ENCODE measurements around the gene SMTNL2.

SMTNL2 gene

DNA sequence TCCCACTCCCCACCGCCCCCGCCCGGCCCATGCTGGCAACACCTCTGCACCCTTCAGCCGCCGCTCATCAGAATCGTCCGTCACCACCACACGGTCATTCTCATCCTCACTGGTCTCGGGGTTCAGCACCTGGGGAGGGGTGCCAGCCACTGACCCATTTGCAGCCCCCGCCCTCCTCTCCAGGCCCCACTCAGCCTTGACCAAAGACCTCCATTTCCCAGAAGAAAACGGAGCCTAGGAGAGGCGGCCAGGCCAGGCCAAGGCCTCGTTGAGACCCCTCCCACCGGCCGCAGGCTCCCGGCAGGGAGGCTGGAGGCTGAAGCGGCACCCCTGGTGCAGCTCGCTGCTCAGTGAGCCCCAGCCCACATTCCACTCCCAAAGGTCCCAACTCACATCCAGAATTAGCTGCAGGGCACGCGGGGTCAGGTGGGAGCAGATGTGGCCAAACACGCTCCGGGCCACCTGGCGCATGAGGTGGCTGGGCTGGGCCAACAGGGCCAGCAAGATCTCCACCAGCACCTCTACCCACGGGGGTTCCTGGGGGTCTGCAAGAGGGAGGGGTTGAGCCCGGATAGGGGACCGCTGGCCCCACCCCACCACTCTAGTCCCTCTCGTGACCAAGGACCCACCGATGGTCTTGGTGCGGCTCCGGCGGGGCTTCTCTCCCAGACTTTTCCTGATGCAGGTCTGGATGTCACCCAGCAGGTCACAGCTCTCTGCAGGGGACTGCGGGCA is 38.9 kb upstream of the SMTNL2 start:
- DNase-seq (ENCODE audit: low read depth in 1 of 2, low spot score in 1 of 2) = no peak

DNA sequence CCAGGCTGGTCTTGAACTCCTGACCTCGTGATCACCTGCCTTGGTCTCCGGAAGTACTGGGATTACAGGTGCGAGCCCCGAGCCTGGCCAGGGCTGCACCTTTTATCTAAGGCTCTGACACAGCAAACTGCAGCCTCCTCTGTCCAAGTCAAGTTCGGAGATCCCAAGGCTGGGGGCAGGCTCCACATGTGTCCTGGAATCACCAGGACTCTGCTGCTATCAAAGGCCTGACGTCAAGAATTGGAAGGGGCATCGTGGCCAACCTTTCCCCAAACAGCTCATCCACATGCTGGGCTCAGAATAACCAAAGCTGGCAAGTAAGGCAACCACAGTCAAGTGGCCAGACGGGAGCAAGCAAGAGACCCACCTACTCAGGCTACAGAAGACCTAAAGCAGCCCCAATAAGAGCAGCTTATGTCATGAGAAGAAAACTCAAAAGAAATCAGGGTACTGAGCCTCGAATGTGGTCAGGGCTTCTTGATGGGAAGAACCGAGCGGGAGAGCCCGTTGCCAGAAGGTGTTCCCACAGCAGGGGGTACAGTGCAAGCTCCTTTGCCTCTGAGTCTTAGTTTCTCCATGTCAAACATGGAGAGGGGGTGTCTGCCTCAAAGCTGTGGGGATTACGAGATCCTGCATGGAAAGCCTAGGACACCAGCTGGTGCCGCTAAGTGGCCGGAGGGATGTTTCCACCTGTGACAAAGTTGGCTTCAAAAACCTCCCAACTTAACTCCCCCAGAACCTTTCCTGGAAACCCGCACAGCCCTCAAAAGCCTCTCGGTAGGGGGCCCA is 37.0 kb upstream of the SMTNL2 start:
- DNase-seq (ENCODE audit: low read depth in 1 of 2, low spot score in 1 of 2) = no peak

DNA sequence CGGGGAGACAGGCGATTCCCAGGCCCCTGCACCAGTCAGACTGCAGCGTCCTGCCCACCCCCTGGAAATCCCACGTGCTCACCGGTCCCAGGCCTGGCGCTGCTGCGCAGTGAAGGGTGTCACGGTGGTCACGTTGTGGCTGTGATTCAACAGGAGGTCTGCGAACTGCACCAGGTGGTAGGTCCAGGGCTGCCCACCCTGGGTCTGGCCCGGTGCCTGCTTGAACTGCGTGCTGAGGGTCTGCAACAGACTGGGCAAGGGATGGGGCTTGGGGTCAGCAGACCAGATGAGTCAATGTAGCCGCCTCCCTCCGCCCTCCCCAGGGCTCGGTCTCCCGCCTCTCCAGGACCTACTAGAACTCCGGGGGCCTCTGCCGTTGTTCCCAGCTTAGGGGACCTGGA is 36.3 kb upstream of the SMTNL2 start:
- DNase-seq (ENCODE audit: low read depth in 1 of 2, low spot score in 1 of 2) = no peak

DNA sequence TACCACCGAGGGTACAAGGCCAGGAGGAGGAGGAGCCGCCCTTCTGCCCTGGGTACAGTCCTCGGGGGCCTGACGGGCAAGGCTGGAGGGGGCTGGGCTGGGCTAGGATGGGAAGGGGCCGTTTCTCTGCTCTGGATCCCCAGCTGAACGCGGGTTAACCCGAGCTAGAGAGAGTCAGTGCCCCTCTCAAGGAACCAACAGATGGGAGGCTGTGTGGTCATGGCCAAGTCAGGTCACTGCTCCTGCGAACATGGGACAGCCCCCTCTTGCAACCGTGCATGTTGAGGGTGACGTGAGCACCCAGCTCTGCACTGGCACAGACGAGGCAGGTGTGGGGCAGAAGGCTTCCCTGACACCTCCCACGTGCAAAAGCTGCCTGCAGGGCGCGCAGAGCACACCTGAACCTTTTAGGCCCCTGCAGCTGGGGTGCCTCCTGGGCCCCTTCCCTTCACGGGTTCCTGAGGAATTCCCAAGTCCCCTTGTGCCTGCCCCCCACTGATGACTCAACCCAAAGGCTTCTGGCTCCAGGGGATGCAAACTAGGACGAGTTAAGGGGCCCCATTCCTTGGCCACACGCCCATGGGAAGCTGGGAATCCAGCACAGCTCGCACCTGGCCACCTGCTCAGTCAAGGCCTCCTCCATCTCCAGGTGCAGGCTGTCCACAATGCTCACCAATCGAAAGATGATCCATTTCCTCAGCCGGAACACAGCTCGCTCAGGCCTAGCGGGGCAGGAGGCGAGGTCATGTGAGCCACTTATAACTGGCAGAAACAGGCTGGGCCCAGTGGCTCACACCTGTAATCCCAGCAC is 35.4 kb upstream of the SMTNL2 start:
- DNase-seq (ENCODE audit: low read depth in 1 of 2, low spot score in 1 of 2) = no peak

DNA sequence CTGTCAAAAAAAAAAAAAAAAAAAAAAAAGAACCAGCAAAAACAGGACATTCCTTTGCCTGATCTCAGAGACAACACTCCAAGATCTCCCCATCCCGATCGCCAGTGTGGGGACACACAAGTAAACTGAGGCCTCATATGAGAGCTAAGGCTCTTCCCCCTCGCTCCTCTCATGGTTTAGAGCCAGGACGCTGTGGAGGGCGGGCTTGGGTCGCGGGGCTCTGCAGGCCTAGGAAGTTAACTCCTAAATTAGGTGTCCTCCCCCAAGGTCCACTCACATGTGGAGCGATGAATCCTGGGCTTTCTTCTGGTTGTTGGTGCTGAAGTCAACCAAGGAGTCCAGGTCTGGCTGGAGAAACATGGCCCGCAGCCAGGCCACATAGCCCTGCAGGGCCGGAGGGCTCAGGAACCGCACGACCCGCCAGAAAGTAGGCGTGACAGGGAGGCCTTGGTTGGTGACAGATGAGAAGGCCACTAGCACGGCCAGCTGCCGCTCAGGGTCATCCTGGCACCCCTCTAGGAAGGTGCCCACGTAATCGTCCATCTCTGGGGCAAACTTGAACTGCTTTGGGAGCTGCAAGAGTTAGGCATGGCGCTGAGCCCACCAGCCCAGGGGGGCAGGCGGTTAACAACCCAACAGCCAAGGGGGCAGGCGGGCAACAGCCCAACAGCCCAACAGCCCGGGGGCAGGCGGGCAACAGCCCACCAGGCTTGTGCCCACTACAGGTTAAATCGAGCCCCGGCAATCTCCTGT is 34.4 kb upstream of the SMTNL2 start:
- no peak for DNase-seq (ENCODE audit: low read depth in 1 of 2, low spot score in 1 of 2)

DNA sequence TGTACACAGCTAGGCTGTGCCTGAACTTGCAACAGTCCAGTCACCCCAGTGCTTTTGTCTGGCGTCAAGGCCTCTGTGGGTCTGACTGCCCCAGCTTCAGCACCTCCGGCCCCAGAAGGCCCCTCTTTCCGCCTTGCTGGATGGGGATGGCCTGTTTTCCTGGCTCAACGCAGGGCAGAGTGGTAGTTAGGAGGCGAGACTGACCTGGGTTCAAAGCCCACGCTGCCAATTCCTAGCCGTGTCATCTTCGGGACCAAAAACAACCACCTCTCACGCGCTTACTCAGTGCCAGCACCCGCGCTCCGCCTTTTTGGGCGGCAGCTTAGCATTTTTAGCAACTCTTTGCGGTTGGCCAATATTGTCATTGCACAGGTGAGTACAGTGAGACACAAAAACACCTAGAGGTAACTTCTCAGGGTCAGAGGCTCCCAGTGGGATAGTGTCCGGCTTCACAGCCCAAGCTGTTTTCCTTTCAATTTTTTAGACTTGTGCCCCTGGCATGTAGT is 33.7 kb upstream of the SMTNL2 start:
- no peak for DNase-seq (ENCODE audit: low read depth in 1 of 2, low spot score in 1 of 2)

DNA sequence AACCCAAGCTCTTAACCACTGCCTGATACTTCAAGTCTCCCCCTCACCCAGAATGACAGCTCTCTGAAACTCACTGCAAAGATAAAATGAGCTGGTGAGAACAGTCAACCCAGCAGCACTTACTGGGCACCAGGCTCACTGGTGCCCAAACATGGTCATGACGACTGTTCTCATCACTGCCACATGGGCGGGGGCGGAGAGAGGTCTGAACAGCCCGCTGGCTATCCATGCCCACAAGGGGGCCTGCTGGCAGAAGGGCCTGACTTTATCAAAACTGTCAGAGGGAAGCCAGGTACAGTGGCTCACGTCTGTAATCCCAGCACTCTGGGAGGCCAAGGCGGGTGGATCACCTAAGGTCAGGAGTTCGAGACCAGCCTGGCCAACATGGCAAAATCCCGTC is 33.2 kb upstream of the SMTNL2 start:
- DNase-seq (ENCODE audit: low read depth in 1 of 2, low spot score in 1 of 2) = no peak

DNA sequence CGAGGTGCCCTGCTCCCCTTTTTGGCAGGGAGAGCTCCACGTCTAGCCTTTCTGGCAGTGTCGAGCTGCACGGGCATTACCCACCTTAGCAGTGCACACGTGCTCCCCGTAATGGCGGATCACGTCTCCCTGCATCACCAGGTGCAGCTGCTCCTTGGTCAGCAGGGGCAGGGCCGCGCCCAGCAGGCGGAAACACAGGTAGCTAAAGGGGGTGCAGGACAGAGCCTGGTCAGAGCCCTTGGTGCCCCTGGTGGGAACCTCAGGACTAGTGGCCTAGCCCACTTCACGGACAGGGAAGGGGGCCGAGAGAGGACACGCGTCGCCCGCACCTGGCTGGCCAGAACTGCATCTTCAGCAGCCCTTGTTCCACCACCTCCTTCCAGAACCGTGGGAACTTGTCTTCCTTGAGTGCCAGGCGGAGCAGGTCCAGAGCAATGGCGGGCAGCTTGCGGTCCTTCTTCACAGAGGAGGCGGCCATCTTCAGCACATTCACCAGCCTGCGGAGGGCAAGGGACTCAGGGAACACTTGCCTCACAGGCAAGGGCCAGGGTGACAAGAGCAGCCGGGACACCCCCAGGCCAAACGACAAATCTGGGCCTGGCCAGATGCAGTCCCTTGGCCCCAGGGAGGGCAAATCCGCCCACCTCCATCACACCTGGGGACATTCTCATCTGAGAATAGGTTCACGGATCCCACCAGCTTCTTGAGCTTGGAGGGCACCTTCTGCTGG is 32.4 kb upstream of the SMTNL2 start:
- DNase-seq (ENCODE audit: low read depth in 1 of 2, low spot score in 1 of 2) = no peak

DNA sequence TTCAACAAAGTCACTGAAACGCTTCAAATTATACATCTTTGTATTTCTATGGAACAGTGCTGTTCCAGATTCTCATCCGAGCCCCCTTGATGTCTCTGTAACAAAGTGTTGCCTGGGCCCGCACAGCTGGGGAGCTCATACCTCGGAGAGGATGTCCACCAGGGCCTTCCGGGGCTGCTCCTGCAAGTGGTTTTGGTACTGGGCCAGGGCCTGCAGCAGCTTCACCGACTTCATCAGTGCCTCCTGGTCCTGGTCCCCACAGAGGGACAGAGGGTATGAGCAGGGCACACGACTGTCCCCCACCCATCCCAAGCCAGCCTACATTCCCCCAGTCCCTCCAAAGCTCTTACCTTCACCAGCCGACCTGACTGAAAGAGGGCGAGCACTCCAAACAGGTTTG is 30.7 kb upstream of the SMTNL2 start:
- DNase-seq (ENCODE audit: low read depth in 1 of 2, low spot score in 1 of 2) = no peak

DNA sequence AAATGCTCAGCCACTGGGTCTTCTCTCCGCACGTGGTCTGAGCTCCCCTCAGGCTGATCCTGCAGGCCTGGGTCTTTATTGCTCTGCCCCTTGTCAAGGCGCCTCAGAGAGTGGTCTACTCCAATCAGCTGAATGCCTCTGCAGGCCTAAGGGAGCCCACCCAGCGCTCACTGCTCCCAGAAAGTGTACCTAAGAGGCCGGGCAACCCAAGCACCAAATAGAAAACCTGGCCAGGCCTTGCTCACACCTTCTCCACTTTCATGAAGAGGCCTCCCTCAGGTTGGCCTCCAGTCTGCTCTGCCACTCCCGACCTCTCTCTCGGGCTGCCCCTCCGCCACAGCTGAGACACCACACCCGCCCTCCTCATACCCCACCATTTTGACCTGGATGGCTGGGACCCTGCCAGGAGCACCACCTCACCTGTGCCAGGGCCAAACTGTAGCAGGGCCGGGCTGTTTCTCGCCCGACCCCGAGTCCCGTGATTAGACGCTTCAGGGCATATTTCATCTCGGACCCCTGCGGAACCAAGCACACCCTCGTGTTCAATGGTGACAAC is 29.8 kb upstream of the SMTNL2 start:
- DNase-seq (ENCODE audit: low read depth in 1 of 2, low spot score in 1 of 2) = no peak

DNA sequence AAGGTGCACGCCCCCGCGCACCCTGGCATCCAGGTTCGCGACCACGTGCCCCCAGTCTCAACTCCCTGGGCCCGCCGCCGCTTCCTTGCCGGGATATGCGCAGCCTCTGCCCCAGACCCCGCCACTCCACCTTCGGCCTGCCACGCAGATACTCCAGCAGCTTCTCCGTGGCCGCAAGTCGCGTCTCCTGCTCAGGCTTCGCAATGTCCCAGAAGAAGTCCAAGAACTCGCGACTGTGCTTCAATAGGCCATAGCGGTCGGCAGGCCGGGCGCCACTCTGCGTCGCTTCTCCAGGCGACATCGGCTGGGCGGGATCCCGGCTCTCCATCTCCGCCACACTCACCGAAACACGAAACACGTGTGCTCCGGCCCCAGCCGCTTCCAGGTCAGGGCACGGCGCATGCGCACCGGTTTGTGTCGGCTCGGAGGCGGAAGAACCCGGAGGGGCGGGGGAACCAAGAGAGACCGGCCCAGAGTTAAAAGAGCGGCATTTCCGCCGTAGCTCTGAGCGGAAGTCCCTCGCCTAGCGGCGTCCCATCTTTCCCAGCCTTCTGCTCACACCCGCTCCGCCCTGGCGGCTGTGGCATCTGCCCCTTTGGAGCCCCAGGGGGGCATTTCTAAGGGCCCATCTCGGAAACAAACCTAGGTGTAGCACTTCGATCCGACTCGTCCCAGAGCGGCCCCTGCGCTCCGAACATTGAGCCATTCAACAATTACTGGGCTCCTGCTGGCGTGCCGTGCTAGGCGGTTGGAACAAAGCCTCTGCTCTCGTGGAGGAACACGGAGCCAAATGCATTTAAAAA is 29.1 kb upstream of the SMTNL2 start, which contains the start of gene MYBBP1A:
TSS of gene MYBBP1A (minus strand) at position 388 of the 803 bp plus-strand sequence. CDS start at position 328, 60 bp downstream.
- DNase-seq (ENCODE audit: low read depth in 1 of 2, low spot score in 1 of 2) = peak; percentile 95 to 96

DNA sequence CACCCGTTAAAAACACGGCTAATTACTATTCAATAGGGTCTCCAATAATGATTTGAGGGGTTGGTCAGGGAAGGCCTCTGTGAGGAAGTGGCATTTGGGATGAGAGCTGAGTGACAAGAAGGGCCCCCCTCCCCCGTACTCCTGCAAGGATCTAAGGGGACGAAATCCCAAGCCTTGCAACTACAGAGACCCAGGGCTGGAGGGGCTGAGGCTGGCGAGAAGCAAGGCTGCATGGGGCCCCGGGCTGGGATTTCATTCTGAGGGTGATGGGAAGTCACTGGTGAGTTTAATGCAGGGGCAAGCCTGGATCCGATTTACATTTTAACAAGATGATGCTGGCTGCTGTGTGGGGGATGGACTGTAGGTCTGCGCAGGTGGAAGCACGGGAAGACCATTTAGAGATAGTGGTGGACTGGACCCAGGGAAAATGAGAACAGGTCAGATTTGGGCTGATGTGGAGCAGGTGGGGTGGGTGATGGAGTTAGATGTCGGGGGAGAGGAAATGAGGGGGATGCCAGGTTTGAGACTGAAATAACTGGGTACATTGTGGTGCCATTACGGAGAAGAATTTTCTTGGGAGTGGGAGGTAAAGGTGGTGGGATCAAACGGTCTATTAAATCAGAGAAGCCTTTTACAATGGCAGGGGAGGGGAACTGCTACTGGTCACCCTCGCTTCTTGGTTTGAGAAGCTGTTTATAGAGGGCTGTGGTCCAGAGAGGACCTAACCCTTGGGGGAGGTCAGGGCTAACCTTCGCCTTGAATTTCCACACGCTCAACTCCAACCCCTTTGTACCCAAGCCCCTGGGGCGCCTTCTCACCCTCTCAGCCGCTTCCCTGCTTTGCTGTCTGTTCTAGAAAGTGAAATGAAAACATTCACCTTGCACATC is 28.2 kb upstream of the SMTNL2 start:
- DNase-seq (ENCODE audit: low read depth in 1 of 2, low spot score in 1 of 2) = no peak

DNA sequence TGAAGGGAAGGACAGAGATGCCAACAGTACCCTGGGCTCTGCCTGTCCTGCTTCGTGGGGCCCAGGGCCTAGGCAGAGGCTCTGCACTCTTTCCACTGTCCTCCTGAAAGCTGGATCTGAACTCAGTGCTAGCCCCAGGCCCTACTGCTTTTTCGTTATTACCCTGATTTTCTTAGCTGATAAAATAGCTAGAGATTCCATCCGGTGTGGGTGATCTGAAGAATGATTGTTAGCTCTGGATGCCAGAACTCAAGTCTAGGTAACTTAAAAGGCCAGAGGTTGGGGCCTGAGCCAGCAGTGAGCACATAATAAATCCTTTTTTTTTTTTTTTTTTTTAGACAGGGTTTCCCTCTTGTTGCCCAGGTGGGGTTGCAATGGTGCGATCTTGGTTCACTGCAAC is 27.3 kb upstream of the SMTNL2 start:
- no peak for DNase-seq (ENCODE audit: low read depth in 1 of 2, low spot score in 1 of 2)

DNA sequence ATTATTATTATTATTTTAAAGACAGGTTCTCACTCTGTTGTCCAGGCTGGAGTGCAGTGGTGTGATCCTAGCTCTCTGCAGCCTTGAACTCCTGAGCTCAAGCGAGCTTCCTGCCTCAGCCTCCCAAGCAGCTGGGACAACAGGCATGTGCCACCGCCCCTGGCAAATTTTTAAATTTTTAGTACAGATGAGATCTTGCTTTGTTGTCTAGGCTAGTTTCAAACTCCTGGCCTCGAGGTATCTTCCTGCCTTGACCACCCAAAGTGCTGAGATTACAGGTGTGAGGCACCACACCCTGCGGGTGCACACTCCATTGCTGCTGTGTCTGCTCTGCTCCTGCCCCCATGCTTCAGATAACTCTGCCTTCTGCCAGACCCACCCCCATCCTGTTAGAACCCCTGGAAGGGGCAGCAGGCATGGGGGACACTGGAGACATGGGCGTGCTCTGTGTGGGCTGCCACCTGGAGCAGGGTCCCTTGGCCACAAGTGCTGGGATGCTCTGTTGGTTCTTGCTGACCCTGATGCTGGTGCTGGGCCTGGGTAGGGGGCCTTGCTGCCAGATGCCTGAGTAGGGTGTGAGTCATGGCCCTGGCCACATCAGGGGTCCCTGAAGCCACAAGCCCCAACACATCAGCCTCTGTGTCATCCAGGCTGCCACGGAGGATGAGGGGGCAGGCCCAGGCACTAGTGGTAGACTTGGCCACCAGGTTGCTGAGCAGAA is 26.5 kb upstream of the SMTNL2 start:
- DNase-seq (ENCODE audit: low read depth in 1 of 2, low spot score in 1 of 2) = no peak

DNA sequence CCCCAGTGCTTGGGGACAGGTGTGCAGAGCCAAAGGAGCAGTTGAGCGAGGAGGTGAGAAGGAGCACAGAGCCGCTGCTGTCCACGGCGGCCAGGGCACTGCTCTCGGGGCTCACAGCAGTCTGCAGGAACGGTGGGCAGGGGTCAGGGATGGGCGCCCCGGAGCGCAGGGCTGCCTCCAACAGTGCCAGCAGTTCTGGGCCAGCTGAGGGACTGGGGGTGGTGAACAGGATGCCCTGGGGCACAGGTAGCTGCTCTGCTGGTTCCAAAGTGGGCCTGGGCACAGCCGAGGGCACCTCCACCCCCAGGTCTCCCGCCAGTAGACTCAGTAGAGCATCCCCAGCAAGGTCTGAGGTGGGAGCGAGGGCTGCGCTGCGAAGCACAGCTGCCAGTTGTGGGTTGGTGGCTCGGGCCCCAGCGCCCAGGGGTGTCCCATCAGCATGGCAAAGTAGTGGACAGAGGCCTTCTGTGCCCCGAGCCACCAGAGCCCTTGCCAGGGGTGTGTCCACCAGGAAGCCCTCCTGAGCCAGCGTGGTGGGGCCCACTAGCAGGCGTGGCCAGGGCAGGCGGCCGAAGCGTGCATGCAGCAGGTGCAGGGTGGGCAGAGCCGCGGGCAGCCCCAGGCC is 25.9 kb upstream of the SMTNL2 start:
- DNase-seq (ENCODE audit: low read depth in 1 of 2, low spot score in 1 of 2) = no peak

DNA sequence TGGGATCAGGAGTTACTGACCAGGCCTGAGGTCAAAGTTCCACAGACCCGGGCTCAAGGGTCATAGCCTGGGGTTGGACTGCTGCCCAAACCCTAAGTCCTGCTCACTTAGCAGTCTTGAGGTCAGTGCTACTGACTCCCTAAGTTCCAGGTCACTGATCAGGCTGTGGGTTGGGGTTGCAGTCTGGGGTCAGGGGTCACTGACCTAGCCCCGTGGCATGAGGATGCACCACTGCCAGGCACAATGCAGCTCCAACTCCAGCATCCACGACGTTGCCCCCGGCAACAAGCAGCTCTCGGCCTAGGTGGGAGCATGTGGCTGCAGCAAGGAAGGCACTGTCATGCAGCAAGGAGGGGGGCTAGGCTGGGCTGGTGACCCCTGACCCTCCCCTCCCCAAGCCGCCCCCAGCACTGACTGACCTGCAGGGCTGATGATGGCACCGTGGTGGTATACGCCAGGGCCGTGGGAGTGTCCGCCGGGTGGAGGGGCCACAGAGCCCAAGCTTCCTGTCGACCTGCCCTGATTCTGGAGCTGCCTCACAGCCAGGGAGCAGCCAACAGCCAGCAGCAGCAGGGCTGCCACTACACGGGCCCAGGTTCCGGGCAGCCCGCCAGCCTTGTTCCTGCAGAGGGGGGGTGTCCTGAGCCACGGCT is 25.1 kb upstream of the SMTNL2 start:
- no peak for DNase-seq (ENCODE audit: low read depth in 1 of 2, low spot score in 1 of 2)
